ENCODE data around the gene RASSF7.

Gene RASSF7

GRCh38 chr11:553083-553987 lies 7.4 kb upstream of the RASSF7 start:
- DNase-seq = no peak

GRCh38 chr11:553988-554340 lies 6.8 kb upstream of the RASSF7 start:
- no peak for DNase-seq

GRCh38 chr11:554428-555226 lies 6.1 kb upstream of the RASSF7 start:
- peak; percentile 72 for DNase-seq

GRCh38 chr11:555227-555779 lies 5.5 kb upstream of the RASSF7 start:
- no peak for DNase-seq

- no peak for DNase-seq
Measured at GRCh38 chr11:555780-556661, 4.7 kb upstream of the RASSF7 start.

GRCh38 chr11:556662-557256 lies 4.0 kb upstream of the RASSF7 start:
- DNase-seq = no peak

- no peak for DNase-seq
Measured at GRCh38 chr11:557328-558132, 3.2 kb upstream of the RASSF7 start.

GRCh38 chr11:558503-558902 lies 2.3 kb upstream of the RASSF7 start:
- DNase-seq = no peak

GRCh38 chr11:559020-559620 lies 1.6 kb upstream of the RASSF7 start:
- DNase-seq = no peak

- no peak for DNase-seq
Measured at GRCh38 chr11:559712-560304, 962 bp upstream of the RASSF7 start.

GRCh38 chr11:561148-562003 lies 606 bp downstream of the RASSF7 start:
- no peak for DNase-seq

- DNase-seq = no peak
Measured at GRCh38 chr11:562046-562645, 1.4 kb downstream of the RASSF7 start.

GRCh38 chr11:563066-563811 lies 2.5 kb downstream of the RASSF7 start:
- DNase-seq = no peak

- DNase-seq = no peak
Measured at GRCh38 chr11:563812-564578, 3.2 kb downstream of the RASSF7 start.

GRCh38 chr11:565921-566509 lies 5.2 kb downstream of the RASSF7 start:
- DNase-seq = no peak

GRCh38 chr11:567011-567628 lies 6.3 kb downstream of the RASSF7 start:
- DNase-seq = no peak
